K562 (cell line): ENCODE data around the gene BEST3. TPM values are rescaled to one million over a fixed set of nuclear protein-coding genes. Genes with fewer than 3 reads are reported as not detected.
A peak's percentile ranks its signal among the peaks of the same experiment; 100 is the strongest.

ENCODE experiments used
- ARID1B ChIP-seq: fragments of 450-650 bp; IDR thresholded peaks from 2 replicates; pipeline ENCODE4 v1.6.1; 2016; ENCODE audit warnings: antibody characterized with exemption, mild to moderate bottlenecking, inconsistent platforms
- C11orf30 ChIP-seq: fragments of 450-650 bp; IDR thresholded peaks from 2 replicates; pipeline ENCODE4 v1.6.1; 2016; ENCODE audit warnings: low read depth, mild to moderate bottlenecking
- CBFA2T2 ChIP-seq: fragments of 450-650 bp; conservative IDR thresholded peaks from 2 replicates; pipeline ENCODE4 v1.6.1; 2017; ENCODE audit warnings: mild to moderate bottlenecking
- CEBPB ChIP-seq: fragments of 450-650 bp; IDR thresholded peaks from 2 replicates; pipeline ENCODE4 v1.6.1; 2016; ENCODE audit warnings: missing genetic modification characterization, missing compliant biosample characterization
- DPF2 ChIP-seq: fragments of 450-650 bp; IDR thresholded peaks from 2 replicates; pipeline ENCODE4 v1.6.1; 2016
- FOXA1 ChIP-seq: fragments of 450-650 bp; IDR thresholded peaks from 2 replicates; pipeline ENCODE4 v1.6.1; 2016; ENCODE audit warnings: mild to moderate bottlenecking, borderline replicate concordance
- GTF2B ChIP-seq: IDR thresholded peaks from 2 replicates; pipeline ENCODE4 v1.6.1; 2011; ENCODE audit not compliant: insufficient read length; ENCODE audit errors: extremely low read depth
- MAFF ChIP-seq: IDR thresholded peaks from 2 replicates; pipeline ENCODE4 v1.6.1; 2012; ENCODE audit warnings: low read length, improper control_type of control experiment
- MAFG ChIP-seq: fragments of 450-650 bp; conservative IDR thresholded peaks from 2 replicates; pipeline ENCODE4 v1.6.1; 2016; ENCODE audit warnings: missing genetic modification characterization, missing compliant biosample characterization
- MXI1 ChIP-seq: IDR thresholded peaks from 2 replicates; pipeline ENCODE4 v1.6.1; 2011; ENCODE audit warnings: low read depth, mild to moderate bottlenecking, improper control_type of control experiment, low read length
- MYNN ChIP-seq, 2 experiments: sonication (generic); formaldehyde crosslinking in 1 of 2; IDR thresholded peaks; 2 replicates each; pipeline versions ENCODE4 v1.5.0 to v1.6.1; 2016 to 2020; ENCODE audit warnings: antibody characterized with exemption in 1 of 2, missing genetic modification reagents in 1 of 2
- RCOR1 ChIP-seq, 2 experiments: IDR thresholded peaks; 2 replicates each; pipeline ENCODE4 v1.6.1; 2012; ENCODE audit warnings: low read depth in 2 of 2, low read length in 2 of 2, borderline replicate concordance in 1 of 2, improper control_type of control experiment in 1 of 2
- SMAD3 ChIP-seq: fragments of 450-650 bp; formaldehyde crosslinking; conservative IDR thresholded peaks from 2 replicates; pipeline ENCODE4 v1.4.0; 2020; ENCODE audit warnings: mild to moderate bottlenecking
- SMARCA4 ChIP-seq: fragments of 450-650 bp; IDR thresholded peaks from 2 replicates; pipeline ENCODE4 v1.6.1; 2016
- SMARCE1 ChIP-seq: fragments of 450-650 bp; IDR thresholded peaks from 2 replicates; pipeline ENCODE4 v1.7.1; 2016; ENCODE audit warnings: mild to moderate bottlenecking
- TBL1XR1 ChIP-seq, 2 experiments: IDR thresholded peaks; 2 replicates each; pipeline ENCODE4 v1.6.1; 2012; ENCODE audit warnings: improper control_type of control experiment in 2 of 2, low read length in 2 of 2, mild to moderate bottlenecking in 1 of 2
- ZEB2 ChIP-seq: fragments of 450-650 bp; IDR thresholded peaks from 2 replicates; pipeline ENCODE4 v1.6.1; 2016
- ZNF311 ChIP-seq: fragments of 250-450 bp; sonication (Bioruptor Pico); IDR thresholded peaks from 2 replicates; pipeline ENCODE4 v1.4.0; 2020; ENCODE audit warnings: mild to moderate bottlenecking, moderate library complexity
- ZNF316 ChIP-seq: fragments of 450-650 bp; IDR thresholded peaks from 2 replicates; pipeline ENCODE4 v1.6.1; 2016
- polyA plus RNA-seq, 8 experiments: library from polyadenylated mRNA; depleted of rRNA in 4 of 8; stranded (reverse) in 5 of 8; unstranded in 3 of 8; fragments of >200 nt; fragmentation: Nextera tagmentation in 2 of 8; fragmentation: Illumina TruSeq in 1 of 8; extraction: Ambion mirVana in 2 of 8; extraction: Trizol in 1 of 8; gene quantifications; 2 replicates each; pipeline versions ENCODE4 v1.2.1 to v1.2.3, GENCODE V29; 2011 to 2014; ENCODE audit warnings: inconsistent platforms in 1 of 8, missing spikeins in 1 of 8
- total RNA-seq, 7 experiments: library from RNA; depleted of rRNA in 6 of 7; stranded (reverse); fragments of >200 nt in 6 of 7; fragmentation: Illumina TruSeq in 2 of 7; extraction: Trizol in 2 of 7; gene quantifications; 2 replicates each; pipeline versions ENCODE4 v1.2.1 to v1.2.3, GENCODE V29; 2011 to 2021; ENCODE audit warnings: low replicate concordance in 1 of 7
- TF ChIP-seq, protein P1 (sequence below): fragments of 450-650 bp; formaldehyde crosslinking; IDR thresholded peaks from 2 replicates; pipeline ENCODE4 v1.4.0; 2022; ENCODE audit warnings: mild to moderate bottlenecking, moderate library complexity
- TF ChIP-seq, protein P2 (sequence below): fragments of 450-650 bp; formaldehyde crosslinking; conservative IDR thresholded peaks from 2 replicates; pipeline ENCODE4 v1.4.0; 2022; ENCODE audit warnings: mild to moderate bottlenecking, missing genetic modification characterization
- TF ChIP-seq, protein P3 (sequence below): fragments of 200-800 bp; sonication (Bioruptor generic); IDR thresholded peaks from 2 replicates; pipeline ENCODE4 v1.6.1; 2017; ENCODE audit warnings: missing genetic modification characterization, missing compliant biosample characterization
- TF ChIP-seq, protein P4 (sequence below), 3 experiments: fragments of 200-800 bp in 1 of 3; sonication (Bioruptor generic) in 1 of 3; sonication (generic) in 1 of 3; formaldehyde crosslinking in 1 of 3; IDR thresholded peaks; 2 replicates each; pipeline versions ENCODE4 v1.6.1 to v1.8.0; 2016 to 2022; ENCODE audit warnings: mild to moderate bottlenecking in 2 of 3, missing compliant biosample characterization in 2 of 3, missing genetic modification characterization in 2 of 3, missing genetic modification reagents in 1 of 3

The BEST3 gene
- total and polyA plus RNA-seq, 9 of the 15 experiments (the other 6 are each of a cell fraction or from before 2014, with no cell fraction given): 0.15 TPM; not detected in 8

DNA sequence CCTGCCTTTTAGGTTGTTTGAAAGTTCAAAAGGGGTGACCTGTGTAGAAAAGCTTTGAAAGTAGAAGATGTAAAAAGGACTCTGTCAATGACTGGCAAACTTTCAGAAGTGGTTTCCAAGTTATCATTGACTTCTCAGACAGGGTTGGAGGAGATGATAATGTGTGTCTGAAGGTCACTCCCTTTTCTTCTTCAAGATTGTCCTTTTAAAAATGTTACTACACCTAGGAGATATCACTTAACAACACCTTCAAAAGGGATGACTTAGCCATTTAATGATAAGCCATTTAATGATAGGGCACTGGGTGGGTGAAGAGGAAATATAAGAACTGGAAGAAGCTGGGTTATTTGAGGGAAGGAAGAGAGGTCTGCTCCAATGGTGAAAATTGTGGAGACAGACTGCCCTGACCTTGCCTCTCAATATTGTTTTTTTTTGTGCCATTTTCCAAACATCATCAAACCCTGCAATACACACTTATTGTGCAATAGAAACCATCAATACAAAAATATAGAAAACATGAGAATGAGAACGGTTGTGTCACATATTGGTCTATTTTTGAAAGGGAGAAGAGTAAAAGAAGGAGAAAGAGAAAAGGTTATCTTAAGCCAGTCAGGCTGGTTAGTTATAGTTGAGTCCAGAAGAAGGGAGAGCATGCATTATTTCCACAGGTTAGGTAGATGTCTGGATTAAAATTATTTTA is 38.8 kb downstream of the BEST3 start (continued):
- no peak for TF ChIP-seq GTF2B
- TF ChIP-seq, protein P1, sequence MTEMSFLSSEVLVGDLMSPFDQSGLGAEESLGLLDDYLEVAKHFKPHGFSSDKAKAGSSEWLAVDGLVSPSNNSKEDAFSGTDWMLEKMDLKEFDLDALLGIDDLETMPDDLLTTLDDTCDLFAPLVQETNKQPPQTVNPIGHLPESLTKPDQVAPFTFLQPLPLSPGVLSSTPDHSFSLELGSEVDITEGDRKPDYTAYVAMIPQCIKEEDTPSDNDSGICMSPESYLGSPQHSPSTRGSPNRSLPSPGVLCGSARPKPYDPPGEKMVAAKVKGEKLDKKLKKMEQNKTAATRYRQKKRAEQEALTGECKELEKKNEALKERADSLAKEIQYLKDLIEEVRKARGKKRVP (CRISPR knock-in tag): no peak
- peak; percentile 97 for TF ChIP-seq CEBPB
- TF ChIP-seq SMARCA4: peak; percentile 93
- no peak for TF ChIP-seq ZNF311
- peak in 1 of 2 experiments; percentile 78; a peak in 2 of 4 replicates for TF ChIP-seq RCOR1 (IDR thresholded peaks at IDR 0.05; ENCODE audit: borderline replicate concordance in 1 of 2, low read depth in 2 of 2, low read length in 2 of 2)
- TF ChIP-seq MAFG (tag): peak; percentile 88
- peak; percentile 60; the same call in 1 of the 2 replicates for TF ChIP-seq MXI1
- peak in 1 of 2 experiments; percentile 70; a peak in 2 of 4 replicates for TF ChIP-seq TBL1XR1 (IDR thresholded peaks at IDR 0.05; ENCODE audit: low read length in 2 of 2)
- peak; percentile 94 for TF ChIP-seq CBFA2T2
- TF ChIP-seq SMARCE1: peak; percentile 72
- TF ChIP-seq SMAD3 (CRISPR knock-in tag): no peak
- TF ChIP-seq ZNF316: peak; percentile 85
- TF ChIP-seq MAFF: peak; percentile 73
- peak; percentile 93 for TF ChIP-seq DPF2
- TF ChIP-seq, protein P2, sequence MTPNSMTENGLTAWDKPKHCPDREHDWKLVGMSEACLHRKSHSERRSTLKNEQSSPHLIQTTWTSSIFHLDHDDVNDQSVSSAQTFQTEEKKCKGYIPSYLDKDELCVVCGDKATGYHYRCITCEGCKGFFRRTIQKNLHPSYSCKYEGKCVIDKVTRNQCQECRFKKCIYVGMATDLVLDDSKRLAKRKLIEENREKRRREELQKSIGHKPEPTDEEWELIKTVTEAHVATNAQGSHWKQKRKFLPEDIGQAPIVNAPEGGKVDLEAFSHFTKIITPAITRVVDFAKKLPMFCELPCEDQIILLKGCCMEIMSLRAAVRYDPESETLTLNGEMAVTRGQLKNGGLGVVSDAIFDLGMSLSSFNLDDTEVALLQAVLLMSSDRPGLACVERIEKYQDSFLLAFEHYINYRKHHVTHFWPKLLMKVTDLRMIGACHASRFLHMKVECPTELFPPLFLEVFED (CRISPR knock-in tag): no peak
- TF ChIP-seq, protein P3, sequence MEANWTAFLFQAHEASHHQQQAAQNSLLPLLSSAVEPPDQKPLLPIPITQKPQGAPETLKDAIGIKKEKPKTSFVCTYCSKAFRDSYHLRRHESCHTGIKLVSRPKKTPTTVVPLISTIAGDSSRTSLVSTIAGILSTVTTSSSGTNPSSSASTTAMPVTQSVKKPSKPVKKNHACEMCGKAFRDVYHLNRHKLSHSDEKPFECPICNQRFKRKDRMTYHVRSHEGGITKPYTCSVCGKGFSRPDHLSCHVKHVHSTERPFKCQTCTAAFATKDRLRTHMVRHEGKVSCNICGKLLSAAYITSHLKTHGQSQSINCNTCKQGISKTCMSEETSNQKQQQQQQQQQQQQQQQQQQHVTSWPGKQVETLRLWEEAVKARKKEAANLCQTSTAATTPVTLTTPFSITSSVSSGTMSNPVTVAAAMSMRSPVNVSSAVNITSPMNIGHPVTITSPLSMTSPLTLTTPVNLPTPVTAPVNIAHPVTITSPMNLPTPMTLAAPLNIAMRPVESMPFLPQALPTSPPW (CRISPR knock-in tag): peak; percentile 16; the same call in 1 of the 2 replicates
- TF ChIP-seq C11orf30: peak; percentile 80
- peak; percentile 34; the same call in 1 of the 2 replicates for TF ChIP-seq MYNN (IDR thresholded peaks at IDR 0.05)
- no peak for TF ChIP-seq MYNN (CRISPR knock-in tag; IDR thresholded peaks at IDR 0.05)
- TF ChIP-seq, protein P4, sequence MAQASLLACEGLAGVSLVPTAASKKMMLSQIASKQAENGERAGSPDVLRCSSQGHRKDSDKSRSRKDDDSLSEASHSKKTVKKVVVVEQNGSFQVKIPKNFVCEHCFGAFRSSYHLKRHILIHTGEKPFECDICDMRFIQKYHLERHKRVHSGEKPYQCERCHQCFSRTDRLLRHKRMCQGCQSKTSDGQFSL (CRISPR knock-in tag; IDR thresholded peaks at IDR 0.05): no peak
- TF ChIP-seq, protein P4 (tag; IDR thresholded peaks at IDR 0.05): no peak
- TF ChIP-seq ARID1B: peak; percentile 95
- TF ChIP-seq ZEB2: peak; percentile 82
- no peak for TF ChIP-seq FOXA1
